Fibroblast of skin of left quadriceps (primary cell): Measurements from ENCODE around the gene ELAVL4.

Experiments
- DNase-seq, 2 experiments: peaks; one replicate each; pipeline ENCODE4 v3.0.0-alpha.2; 2013; ENCODE audit warnings: low read depth in 2 of 2

ELAVL4 gene

GRCh38 chr1:50252196-50252595 is 143.5 kb downstream of the ELAVL4 start:
- DNase-seq = no peak
